Measurements from ENCODE around the gene TTC31.
"Not testable (repeated sequence)": the region's sequence is repeated elsewhere in the genome, so short reads cannot be mapped to it uniquely, and the experiment has no call there.

Gene TTC31

DNA sequence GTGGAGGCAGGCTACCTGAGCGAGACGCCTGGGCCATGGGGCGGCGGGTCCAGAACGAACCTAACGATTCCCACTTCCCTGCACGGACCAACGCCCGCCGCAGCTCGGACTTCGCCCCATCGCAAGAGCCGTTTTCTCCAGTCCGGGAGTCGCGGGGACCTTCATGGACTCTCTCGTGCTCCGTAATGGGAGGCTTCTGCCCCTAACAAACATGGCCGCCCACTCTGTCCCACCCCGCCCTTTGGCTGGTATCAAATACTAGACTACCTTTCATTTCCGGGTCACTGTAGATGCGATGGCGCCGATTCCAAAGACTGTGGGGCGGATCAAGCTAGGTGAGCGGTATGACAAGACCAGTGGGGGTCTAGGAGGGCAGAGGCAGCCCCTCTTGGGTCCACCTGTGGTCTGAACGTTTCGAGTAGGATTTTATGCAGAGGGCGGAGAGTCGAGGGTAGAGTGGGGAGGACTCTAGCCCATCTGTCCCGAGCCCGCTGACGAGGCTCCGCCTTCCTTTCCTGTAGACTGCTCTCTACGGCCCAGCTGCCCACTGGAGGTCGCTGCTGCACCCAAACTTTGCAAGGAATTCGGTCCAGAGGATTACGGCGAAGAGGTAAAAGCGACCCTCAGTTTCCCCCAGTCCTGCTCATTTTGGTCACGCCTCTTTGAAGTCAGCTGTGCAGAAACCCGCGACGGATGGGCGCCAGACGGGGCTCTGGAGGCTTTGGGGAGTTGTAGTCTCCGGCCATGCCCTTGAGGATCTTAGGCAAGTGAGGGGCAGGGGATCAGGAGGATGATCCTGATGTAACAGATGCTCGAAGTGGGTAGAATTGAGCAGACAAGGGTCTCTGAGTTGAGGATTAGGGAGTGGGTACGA lies at the start of gene TTC31, which contains the start of gene CCDC142:
Gene TTC31, plus strand, starts transcription at position 281 of the 874 bp plus-strand sequence. Its CDS starts 15 bp downstream, at position 296.
Gene CCDC142, minus strand, starts transcription at position 198 of the 874 bp plus-strand sequence. Its CDS starts 161 bp downstream, at position 37.
- peak; percentile 94 for DNase-seq (ENCODE audit: low spot score)

- DNase-seq (ENCODE audit: low spot score), result no peak
Measured at GRCh38 chr2:74436111-74436805, 46.6 kb upstream of the TTC31 start.

- DNase-seq (ENCODE audit: low spot score), result no peak
Measured at GRCh38 chr2:74436848-74437695, 45.8 kb upstream of the TTC31 start.

DNA sequence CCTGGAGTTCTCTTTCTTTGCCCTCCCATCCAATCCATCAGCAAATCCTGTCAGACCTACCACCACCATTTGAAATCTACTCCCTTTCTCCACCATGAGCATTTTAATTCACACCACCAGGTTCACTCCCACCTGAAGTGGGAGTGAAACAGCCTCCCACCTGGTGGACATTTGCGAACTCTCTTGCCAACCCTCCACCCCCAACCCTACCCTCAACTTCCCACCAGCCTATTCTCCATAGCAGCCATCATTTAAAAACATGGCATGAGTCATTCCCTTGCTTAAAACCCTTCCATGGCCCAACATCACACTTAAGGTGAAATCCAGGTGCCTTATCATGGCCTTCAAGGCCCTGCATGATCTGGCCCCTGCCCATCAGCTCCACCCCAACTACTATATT lies 44.6 kb upstream of the TTC31 start:
- DNase-seq (ENCODE audit: low spot score), result no peak

- DNase-seq (ENCODE audit: low spot score), result no peak
Measured at GRCh38 chr2:74439373-74439772, 43.5 kb upstream of the TTC31 start.

GRCh38 chr2:74439803-74440377 lies 43.0 kb upstream of the TTC31 start:
- peak; percentile 72 for DNase-seq (ENCODE audit: low spot score)

GRCh38 chr2:74440378-74441169 lies 42.3 kb upstream of the TTC31 start:
- peak; percentile 98 for DNase-seq (ENCODE audit: low spot score)

- DNase-seq (ENCODE audit: low spot score), result no peak
Measured at GRCh38 chr2:74441170-74441689, 41.7 kb upstream of the TTC31 start.

GRCh38 chr2:74441690-74442482 lies 41.0 kb upstream of the TTC31 start, which contains the start of gene RTKN:
TSS of gene RTKN (minus strand) at chr2:74441937. CDS start at chr2:74441816, 121 bp downstream.
- no peak for DNase-seq (ENCODE audit: low spot score)

DNA sequence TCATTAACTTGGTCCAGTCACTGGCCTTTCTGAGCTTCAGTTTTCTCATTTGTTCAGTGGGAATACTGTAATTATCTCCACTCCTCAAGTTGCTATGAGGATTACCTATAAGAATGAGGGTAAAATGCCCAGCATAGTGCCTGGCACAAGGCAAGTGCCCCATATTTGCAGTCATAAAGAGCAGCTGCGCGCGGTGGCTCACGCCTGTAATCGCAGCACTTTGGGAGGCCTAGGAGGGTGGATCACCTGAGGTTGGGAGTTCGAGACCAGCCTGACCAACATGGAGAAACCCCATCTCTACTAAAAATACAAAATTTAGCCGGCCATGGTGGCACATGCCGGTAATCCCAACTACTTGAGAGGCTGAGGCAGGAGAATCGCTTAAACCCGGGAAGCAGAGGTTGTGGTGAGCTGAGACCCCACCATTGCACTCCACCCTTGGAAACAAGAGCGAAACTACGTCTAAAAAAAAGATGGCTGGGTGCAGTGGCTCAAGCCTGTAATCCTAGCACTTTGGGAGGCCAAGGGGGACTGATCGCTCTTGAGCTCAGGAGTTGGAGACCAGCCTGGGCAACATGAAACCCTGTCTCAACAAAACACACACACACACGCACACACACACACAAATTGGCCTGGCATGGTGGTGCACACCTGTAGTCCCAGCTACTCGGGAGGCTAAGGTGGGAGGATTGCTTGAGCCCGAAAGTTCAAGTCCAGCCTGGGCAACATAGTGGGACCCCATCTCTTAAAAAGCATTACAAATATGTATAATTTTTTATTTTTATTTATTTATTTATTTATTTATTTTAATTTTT lies 40.2 kb upstream of the TTC31 start:
- not testable (repeated sequence) for DNase-seq (ENCODE audit: low spot score)

DNA sequence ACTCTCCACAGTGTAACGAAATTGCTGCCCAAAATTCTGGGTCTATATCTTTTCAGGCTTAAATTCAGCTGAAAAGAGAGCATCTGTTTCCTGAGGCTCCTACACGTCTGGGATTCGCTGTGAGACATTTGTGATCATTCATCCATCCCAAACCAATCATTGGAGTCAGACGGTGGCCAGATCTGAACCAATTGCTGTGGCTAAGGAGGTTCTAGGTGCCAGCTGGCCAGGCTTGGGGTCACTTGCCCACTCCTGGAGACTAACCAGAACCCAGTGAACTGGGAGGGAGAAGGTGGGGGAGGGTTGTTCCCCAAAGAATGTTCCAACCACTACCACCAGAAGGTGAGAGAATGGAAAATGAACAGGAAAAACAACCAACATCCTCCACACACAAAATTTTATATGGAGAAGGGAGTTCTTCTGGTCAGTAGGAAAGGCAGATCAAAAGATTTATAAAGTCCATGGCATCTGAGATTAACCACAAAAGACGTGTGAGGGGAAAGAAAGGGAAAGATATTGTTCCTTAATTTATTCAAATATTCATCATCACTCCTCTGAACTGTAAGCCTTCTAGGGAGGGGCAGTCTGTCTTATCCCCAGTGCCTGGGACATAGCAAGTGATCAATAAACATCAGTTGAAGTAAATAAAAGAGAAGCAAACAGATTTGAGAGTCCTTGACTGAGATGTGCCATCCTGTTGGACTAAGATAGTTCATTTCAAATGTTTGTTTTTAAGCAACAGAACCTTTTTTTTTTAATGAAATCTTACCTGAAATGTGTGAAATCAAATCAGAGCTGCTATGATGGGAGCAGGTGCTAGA lies 38.2 kb upstream of the TTC31 start:
- no peak for DNase-seq (ENCODE audit: low spot score)

GRCh38 chr2:74447230-74447999 lies 35.5 kb upstream of the TTC31 start:
- DNase-seq (ENCODE audit: low spot score), result no peak

DNA sequence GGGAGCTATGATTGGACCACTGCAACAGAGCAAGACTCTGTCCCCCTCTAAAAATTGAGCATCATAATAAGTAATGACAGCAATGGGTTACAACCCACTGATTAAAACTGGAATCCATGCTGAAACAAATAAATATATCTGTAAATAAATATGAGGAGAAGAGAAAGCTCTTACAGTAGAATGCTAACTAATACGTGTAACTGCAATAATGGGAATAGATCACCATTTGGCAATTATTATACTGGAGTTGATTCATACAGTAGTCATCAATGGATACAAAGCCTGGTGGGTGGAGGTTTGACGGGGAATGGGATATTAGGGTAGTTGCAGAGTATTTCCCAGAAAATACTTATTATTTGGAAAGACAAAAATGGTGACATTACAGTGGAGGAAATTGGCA lies 34.1 kb upstream of the TTC31 start:
- DNase-seq (ENCODE audit: low spot score), result no peak

DNA sequence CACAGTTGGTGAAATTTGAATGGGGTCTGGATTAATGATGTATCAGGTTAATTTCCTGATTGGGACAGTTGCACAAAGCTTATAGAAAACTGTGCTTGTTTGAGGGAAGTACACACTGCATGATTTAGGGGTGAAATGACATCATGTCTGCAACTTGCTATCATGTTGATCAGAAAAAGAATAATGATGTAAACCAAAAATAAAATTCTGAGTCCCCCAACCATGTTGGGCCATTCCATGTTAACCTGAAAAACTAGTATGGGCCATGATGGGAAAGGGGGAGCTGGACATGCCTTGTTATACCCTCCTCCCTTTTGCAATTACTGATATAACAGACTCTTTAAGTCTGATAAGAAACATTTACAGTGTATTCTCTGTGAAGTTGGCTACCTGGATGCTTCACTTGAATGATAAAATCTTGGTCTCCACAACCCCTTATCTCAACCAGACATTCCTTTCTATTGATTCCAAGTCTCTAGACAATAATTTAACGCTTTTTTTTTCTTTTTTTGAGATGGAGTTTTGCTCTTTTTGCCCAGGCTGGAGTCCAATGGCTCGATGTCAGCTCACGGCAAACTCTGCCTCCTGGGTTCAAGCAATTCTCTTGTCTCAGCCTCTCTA lies 32.2 kb upstream of the TTC31 start:
- no peak for DNase-seq (ENCODE audit: low spot score)

DNA sequence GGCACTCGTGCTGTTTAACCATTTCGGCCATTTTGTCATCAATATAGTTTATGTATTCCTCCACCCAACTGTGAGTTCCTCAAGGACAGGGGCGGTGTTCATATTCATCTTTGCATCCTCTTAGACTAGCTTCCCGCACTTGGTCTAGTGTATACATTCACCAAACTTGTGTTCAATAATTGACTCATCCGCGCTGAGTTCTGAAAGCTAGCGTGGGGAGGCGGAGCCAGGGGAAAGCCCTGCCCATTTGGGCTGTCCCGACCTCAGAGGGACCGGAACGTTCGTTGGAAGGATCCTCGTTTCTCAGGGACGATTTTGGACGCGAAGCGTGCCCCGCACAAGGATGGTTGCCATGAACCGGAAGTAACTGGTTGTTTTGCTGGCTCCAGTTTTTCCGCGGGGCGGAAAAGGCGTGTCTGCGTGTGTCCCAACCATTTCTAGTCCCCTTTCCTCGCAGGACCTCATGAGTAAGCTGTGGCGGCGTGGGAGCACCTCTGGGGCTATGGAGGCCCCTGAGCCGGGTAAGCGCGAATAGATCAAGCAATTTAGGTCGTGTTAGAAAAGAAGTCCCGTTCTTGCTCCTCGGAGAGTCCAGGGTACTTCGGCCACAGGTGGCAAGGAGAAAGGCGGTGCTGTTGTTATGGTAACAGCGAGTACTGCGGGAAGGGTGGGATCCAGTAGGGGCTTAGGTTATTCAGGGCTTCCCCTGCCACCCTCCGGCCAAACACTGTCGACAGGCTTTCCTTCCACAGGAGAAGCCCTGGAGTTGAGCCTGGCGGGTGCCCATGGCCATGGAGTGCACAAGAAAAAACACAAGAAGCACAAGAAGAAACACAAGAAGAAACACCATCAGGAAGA lies 28.0 kb upstream of the TTC31 start, which contains the start of gene INO80B:
Gene INO80B, plus strand, starts transcription at position 434 of the 858 bp plus-strand sequence. Its CDS starts 30 bp downstream, at position 464.
- peak; percentile 94 for DNase-seq (ENCODE audit: low spot score)

GRCh38 chr2:74457129-74457548 lies 25.7 kb upstream of the TTC31 start:
- no peak for DNase-seq (ENCODE audit: low spot score)
